Neural cell (in vitro differentiated cells): ENCODE measurements around the gene RASA1. TPM values are rescaled to one million over a fixed set of nuclear protein-coding genes. Genes with fewer than 3 reads are reported as not detected.

Experiments
- H2AFZ ChIP-seq: fragments of 200-600, 300-800 bp; sonication (generic), shearing (Covaris generic); 2 replicates; pipeline ENCODE4 v1.6.0; 2014; ENCODE audit warnings: low read depth, mild to moderate bottlenecking, antibody characterized with exemption, low read length, moderate library complexity
- H3F3A ChIP-seq: fragments of 200-600 bp; shearing (Covaris generic); 2 replicates; pipeline ENCODE4 v1.6.1; 2016; ENCODE audit warnings: mild to moderate bottlenecking, moderate library complexity, mixed read lengths, antibody characterized with exemption, low read length; ENCODE audit not compliant: insufficient read depth, poor library complexity, severe bottlenecking
- H3K27ac ChIP-seq: fragments of 200-600, 300-800 bp; sonication (generic), shearing (Covaris generic); 2 replicates; pipeline ENCODE4 v1.5.1; 2014; ENCODE audit warnings: mild to moderate bottlenecking, low read length, moderate library complexity
- H3K27me3 ChIP-seq: fragments of 300-800, 200-600 bp; sonication (generic), shearing (Covaris generic); 2 replicates; pipeline ENCODE4 v1.6.0; 2014; ENCODE audit warnings: mild to moderate bottlenecking, low read depth, low read length, moderate library complexity; ENCODE audit not compliant: insufficient read depth
- H3K36me3 ChIP-seq: fragments of 300-800, 200-600 bp; sonication (generic), shearing (Covaris generic); 2 replicates; pipeline ENCODE4 v1.5.1; 2014; ENCODE audit warnings: mild to moderate bottlenecking, antibody characterized with exemption, low read length, moderate library complexity; ENCODE audit not compliant: insufficient read depth
- H3K4me2 ChIP-seq: fragments of 300-800, 200-600 bp; sonication (generic), shearing (Covaris generic); 2 replicates; pipeline ENCODE4 v1.6.0; 2014; ENCODE audit warnings: mild to moderate bottlenecking, low read length
- H3K4me3 ChIP-seq: fragments of 300-800, 200-600 bp; sonication (generic), shearing (Covaris generic); 2 replicates; pipeline ENCODE4 v1.5.1; 2014; ENCODE audit warnings: mild to moderate bottlenecking, low read length, moderate library complexity
- H3K79me2 ChIP-seq: fragments of 200-600 bp; shearing (Covaris generic); replicated peaks from 2 replicates; pipeline ENCODE4 v1.6.0; 2014; ENCODE audit warnings: mild to moderate bottlenecking, low read length, moderate library complexity; ENCODE audit not compliant: insufficient read depth
- H3K9ac ChIP-seq: fragments of 300-800, 200-600 bp; sonication (generic), shearing (Covaris generic); 2 replicates; pipeline ENCODE4 v1.6.1; 2016; ENCODE audit warnings: mild to moderate bottlenecking, low read length, mixed read lengths
- H3K9me2 ChIP-seq: fragments of 200-600 bp; shearing (Covaris generic); 2 replicates; pipeline ENCODE4 v1.6.1; 2016; ENCODE audit warnings: mild to moderate bottlenecking, low read length, mixed read lengths; ENCODE audit not compliant: insufficient read depth
- H3K9me3 ChIP-seq: fragments of 200-600, 300-800 bp; sonication (generic), shearing (Covaris generic); 2 replicates; pipeline ENCODE4 v1.6.1; 2016; ENCODE audit warnings: mild to moderate bottlenecking, mixed run types, low read length, moderate library complexity, mixed read lengths
- H4K20me1 ChIP-seq: fragments of 200-600 bp; shearing (Covaris generic); 2 replicates; pipeline ENCODE4 v1.6.1; 2016; ENCODE audit warnings: mild to moderate bottlenecking, mixed run types; ENCODE audit not compliant: insufficient read depth
- CTCF ChIP-seq: fragments of 450-650 bp; IDR thresholded peaks from 2 replicates; pipeline ENCODE4 v1.5.1; 2014; ENCODE audit warnings: antibody characterized with exemption, mild to moderate bottlenecking, moderate library complexity; ENCODE audit not compliant: poor library complexity, severe bottlenecking
- EP300 ChIP-seq: fragments of 450-650 bp; conservative IDR thresholded peaks from 2 replicates; pipeline ENCODE4 v1.6.1; 2014; ENCODE audit warnings: antibody characterized with exemption, mild to moderate bottlenecking, moderate library complexity; ENCODE audit not compliant: poor library complexity, severe bottlenecking
- EZH2 ChIP-seq: fragments of 200-600, 300-800 bp; shearing (Covaris generic), sonication (generic); IDR thresholded peaks from 2 replicates; pipeline ENCODE4 v1.6.1; 2014; ENCODE audit warnings: antibody characterized with exemption, low read length, borderline replicate concordance, mild to moderate bottlenecking; ENCODE audit not compliant: insufficient read depth, poor library complexity, severe bottlenecking
- MXI1 ChIP-seq: fragments of 450-650 bp; conservative IDR thresholded peaks from 2 replicates; pipeline ENCODE4 v1.6.1; 2014; ENCODE audit warnings: antibody characterized with exemption, mild to moderate bottlenecking; ENCODE audit not compliant: poor library complexity, severe bottlenecking
- POLR2AphosphoS5 ChIP-seq: IDR thresholded peaks from 2 replicates; pipeline ENCODE4 v1.6.1; 2012
- RAD21 ChIP-seq: fragments of 450-650 bp; conservative IDR thresholded peaks from 2 replicates; pipeline ENCODE4 v1.6.1; 2014; ENCODE audit warnings: antibody characterized with exemption, mild to moderate bottlenecking, moderate library complexity
- SMC3 ChIP-seq: fragments of 450-650 bp; conservative IDR thresholded peaks from 2 replicates; pipeline ENCODE4 v1.6.1; 2014; ENCODE audit warnings: antibody characterized with exemption, mild to moderate bottlenecking, moderate library complexity; ENCODE audit not compliant: poor library complexity
- TAF1 ChIP-seq: IDR thresholded peaks from 2 replicates; pipeline ENCODE4 v1.6.1; 2012; ENCODE audit warnings: low read depth
- polyA plus RNA-seq: library from polyadenylated mRNA; depleted of rRNA; stranded (reverse); fragments of >200 nt; gene quantifications from 2 replicates; pipeline ENCODE4 v1.2.3, GENCODE V29; 2014
- TF ChIP-seq, protein P1 (sequence below): IDR thresholded peaks from 2 replicates; pipeline ENCODE4 v1.6.1; 2012; ENCODE audit warnings: borderline replicate concordance

RASA1 gene
- polyA plus RNA-seq, 1 donor from 2014 or later: 72.8 TPM

DNA sequence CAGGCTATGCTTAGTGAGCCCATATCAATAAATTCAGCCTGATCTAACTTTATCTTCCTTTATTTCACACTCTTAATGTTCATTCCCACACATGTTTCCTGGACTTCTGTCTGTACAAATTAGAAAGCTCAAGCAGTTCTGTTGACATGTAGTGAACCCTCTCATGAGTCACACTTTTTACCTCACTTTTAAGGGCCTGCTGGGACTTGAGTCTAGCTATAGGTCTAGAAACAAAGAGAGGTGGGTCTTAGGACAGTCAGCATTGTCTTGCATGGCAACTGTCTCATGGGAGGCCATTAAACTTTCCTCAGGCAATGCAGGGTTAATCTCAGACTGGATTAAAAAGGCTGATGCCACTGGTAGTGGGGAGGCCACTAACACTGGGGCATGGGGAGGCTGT is 153.6 kb downstream of the RASA1 start:
- Histone ChIP-seq H2AFZ (no peak overlapping the region), H3K9me3 (no peaks in the 10 kb centered on the region), H4K20me1 (no peaks in the 10 kb centered on the region), H3K27ac (no peak overlapping the region), H3K36me3 (no peaks in the 10 kb centered on the region), H3K27me3 (no peaks in the 10 kb centered on the region), H3K9ac (no peak overlapping the region), H3K4me3 (no peak overlapping the region), H3K79me2 (no peaks in the 10 kb centered on the region), H3F3A (no peaks in the 10 kb centered on the region), H3K4me2 (no peak overlapping the region), H3K9me2 (no peaks in the 10 kb centered on the region)
- TF ChIP-seq TAF1 (no peak), EZH2 (no peak), CTCF (no peak), RAD21 (no peak)
- TF ChIP-seq, protein P1, sequence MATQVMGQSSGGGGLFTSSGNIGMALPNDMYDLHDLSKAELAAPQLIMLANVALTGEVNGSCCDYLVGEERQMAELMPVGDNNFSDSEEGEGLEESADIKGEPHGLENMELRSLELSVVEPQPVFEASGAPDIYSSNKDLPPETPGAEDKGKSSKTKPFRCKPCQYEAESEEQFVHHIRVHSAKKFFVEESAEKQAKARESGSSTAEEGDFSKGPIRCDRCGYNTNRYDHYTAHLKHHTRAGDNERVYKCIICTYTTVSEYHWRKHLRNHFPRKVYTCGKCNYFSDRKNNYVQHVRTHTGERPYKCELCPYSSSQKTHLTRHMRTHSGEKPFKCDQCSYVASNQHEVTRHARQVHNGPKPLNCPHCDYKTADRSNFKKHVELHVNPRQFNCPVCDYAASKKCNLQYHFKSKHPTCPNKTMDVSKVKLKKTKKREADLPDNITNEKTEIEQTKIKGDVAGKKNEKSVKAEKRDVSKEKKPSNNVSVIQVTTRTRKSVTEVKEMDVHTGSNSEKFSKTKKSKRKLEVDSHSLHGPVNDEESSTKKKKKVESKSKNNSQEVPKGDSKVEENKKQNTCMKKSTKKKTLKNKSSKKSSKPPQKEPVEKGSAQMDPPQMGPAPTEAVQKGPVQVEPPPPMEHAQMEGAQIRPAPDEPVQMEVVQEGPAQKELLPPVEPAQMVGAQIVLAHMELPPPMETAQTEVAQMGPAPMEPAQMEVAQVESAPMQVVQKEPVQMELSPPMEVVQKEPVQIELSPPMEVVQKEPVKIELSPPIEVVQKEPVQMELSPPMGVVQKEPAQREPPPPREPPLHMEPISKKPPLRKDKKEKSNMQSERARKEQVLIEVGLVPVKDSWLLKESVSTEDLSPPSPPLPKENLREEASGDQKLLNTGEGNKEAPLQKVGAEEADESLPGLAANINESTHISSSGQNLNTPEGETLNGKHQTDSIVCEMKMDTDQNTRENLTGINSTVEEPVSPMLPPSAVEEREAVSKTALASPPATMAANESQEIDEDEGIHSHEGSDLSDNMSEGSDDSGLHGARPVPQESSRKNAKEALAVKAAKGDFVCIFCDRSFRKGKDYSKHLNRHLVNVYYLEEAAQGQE: no peak

GRCh38 chr5:87423755-87424154 is 156.1 kb downstream of the RASA1 start:
- TF ChIP-seq CTCF (no peak), POLR2AphosphoS5 (no peak), SMC3 (no peak), MXI1 (no peak), TAF1 (no peak), EZH2 (no peak), RAD21 (no peak), EP300 (no peak)
- TF ChIP-seq, protein P1: no peak
- no peak overlapping the region for H3K4me2 ChIP-seq

More at GRCh38 chr5:87423755-87424154, 156.1 kb downstream of the RASA1 start:
- no peaks in the 10 kb centered on the region for H3K27me3 ChIP-seq
- H3K9me3 ChIP-seq: no peaks in the 10 kb centered on the region
- no peaks in the 10 kb centered on the region for H3F3A ChIP-seq
- no peaks in the 10 kb centered on the region for H4K20me1 ChIP-seq
- no peaks in the 10 kb centered on the region for H3K9me2 ChIP-seq
- H3K4me3 ChIP-seq: no peak overlapping the region
- no peak overlapping the region for H3K27ac ChIP-seq
- no peak overlapping the region for H2AFZ ChIP-seq
- no peak overlapping the region for H3K9ac ChIP-seq
- H3K36me3 ChIP-seq: no peaks in the 10 kb centered on the region
- H3K79me2 ChIP-seq: no peaks in the 10 kb centered on the region
